Caco-2 (cell line): ENCODE measurements around the gene INO80D. TPM values are rescaled to one million over a fixed set of nuclear protein-coding genes. Genes with fewer than 3 reads are reported as not detected.
A peak's percentile ranks its signal among the peaks of the same experiment; 100 is the strongest.
"Not testable (repeated sequence)": the region's sequence is repeated elsewhere in the genome, so short reads cannot be mapped to it uniquely, and the experiment has no call there.

ENCODE experiments used
- BruUV-seq: library from RNA; stranded (reverse); fragments of 400-500 nt; replicated peaks from 2 replicates; lab custom pipeline; 2021; lab: Mats Ljungman, UMichigan
- CTCF ChIA-PET: fragments of 300-600 bp; sonication (Branson Sonifier 250); formaldehyde crosslinking; loops from one replicate; lab custom pipeline; 2022; ENCODE audit warnings: antibody characterized with exemption; lab: Charles Lee
- POLR2A ChIA-PET: fragments of 300-600 bp; sonication (Branson Sonifier 250); formaldehyde crosslinking; loops from one replicate; lab custom pipeline; 2022; ENCODE audit warnings: antibody characterized with exemption; lab: Charles Lee
- DNase-seq, 2 experiments: peaks; one replicate each; pipeline versions ENCODE4 v3.0.0 to v3.0.0-alpha.2; 2020 to 2022
- H3K27me3 ChIP-seq: replicated peaks from 2 replicates; pipeline ENCODE4 v1.6.0; 2011; ENCODE audit warnings: low read length; ENCODE audit not compliant: control insufficient read depth, insufficient read depth
- H3K36me3 ChIP-seq: 2 replicates; pipeline ENCODE4 v1.5.1; 2011; ENCODE audit warnings: low read length; ENCODE audit not compliant: control insufficient read depth, insufficient read depth
- H3K4me1 ChIP-seq: fragments of 250-450 bp; sonication (Bioruptor Pico); 2 replicates; pipeline ENCODE4 v1.5.1; 2020; ENCODE audit warnings: mild to moderate bottlenecking
- H3K4me3 ChIP-seq: 2 replicates; pipeline ENCODE4 v1.5.1; 2011; ENCODE audit warnings: low read depth, mild to moderate bottlenecking, control low read depth, low read length
- H3K9me3 ChIP-seq: fragments of 250-450 bp; sonication (Bioruptor Pico); 2 replicates; pipeline ENCODE4 v1.5.1; 2020; ENCODE audit warnings: mild to moderate bottlenecking, moderate library complexity
- H3K27ac Mint-ChIP-seq: one replicate; pipeline ENCODE4 v1.8.0; 2022; ENCODE audit warnings: mixed read lengths; ENCODE audit not compliant: unreplicated experiment
- H3K27me3 Mint-ChIP-seq: one replicate; pipeline ENCODE4 v1.8.0; 2022; ENCODE audit warnings: mixed read lengths; ENCODE audit not compliant: insufficient read depth, unreplicated experiment
- H3K36me3 Mint-ChIP-seq: one replicate; pipeline ENCODE4 v1.8.0; 2022; ENCODE audit warnings: mild to moderate bottlenecking, mixed read lengths; ENCODE audit not compliant: insufficient read depth, unreplicated experiment
- H3K4me1 Mint-ChIP-seq: one replicate; pipeline ENCODE4 v1.8.0; 2022; ENCODE audit warnings: low read depth, mixed read lengths; ENCODE audit not compliant: unreplicated experiment
- H3K4me3 Mint-ChIP-seq: one replicate; pipeline ENCODE4 v1.8.0; 2022; ENCODE audit warnings: mild to moderate bottlenecking, moderate library complexity, mixed read lengths; ENCODE audit not compliant: unreplicated experiment
- H3K9me3 Mint-ChIP-seq: one replicate; pipeline ENCODE4 v1.8.0; 2022; ENCODE audit warnings: mixed read lengths; ENCODE audit not compliant: unreplicated experiment
- CTCF ChIP-seq, 2 experiments: fragments of 200-600 bp in 1 of 2; IDR thresholded peaks; 1 replicate in 1 of 2; 2 replicates in 1 of 2; pipeline versions ENCODE4 v1.5.1 to v1.8.0; 2011 to 2022; ENCODE audit warnings: antibody characterized with exemption in 1 of 2, control low read depth in 1 of 2, inconsistent platforms in 1 of 2, low read depth in 1 of 2, low read length in 1 of 2, mild to moderate bottlenecking in 1 of 2, moderate library complexity in 1 of 2; ENCODE audit not compliant: insufficient read depth in 1 of 2, severe bottlenecking in 1 of 2, unreplicated experiment in 1 of 2
- intact Hi-C: fragments of 100-400 bp; cut with micrococcal nuclease; formaldehyde crosslinking; loops from one replicate; pipeline ENCODE4 v1.10.0; 2022; ENCODE audit not compliant: unreplicated experiment
- total RNA-seq: library from RNA; stranded (reverse); gene quantifications from 2 replicates; pipeline ENCODE4 v1.2.3, GENCODE V29; 2022

The INO80D gene
- total RNA-seq, 1 experiment from 2014 or later: 19.8 TPM

GRCh38 chr2:205990104-205990503 is 95.9 kb downstream of the INO80D start:
- H3K9me3 Mint-ChIP-seq: no peaks in the 10 kb centered on the region
- peaks cover 19% of the 10 kb centered on the region for H3K4me1 Mint-ChIP-seq
- DNase-seq: no peak
- H3K27ac Mint-ChIP-seq: no peak overlapping the region
- intact Hi-C loops: no loop called here
- Histone ChIP-seq H3K4me1 (peaks cover 15% of the 10 kb centered on the region), H3K27me3 (no peaks in the 10 kb centered on the region), H3K36me3 (no peaks in the 10 kb centered on the region), H3K4me3 (no peak overlapping the region), H3K9me3 (no peaks in the 10 kb centered on the region)
- H3K36me3 Mint-ChIP-seq: peaks cover 10% of the 10 kb centered on the region
- no TSS peak for BruUV-seq
- H3K4me3 Mint-ChIP-seq: no peak overlapping the region
- no peak for TF ChIP-seq CTCF (IDR thresholded peaks at IDR 0.05; ENCODE audit: insufficient read depth in 1 of 2, low read depth in 1 of 2, low read length in 1 of 2, severe bottlenecking in 1 of 2, unreplicated experiment in 1 of 2)
- H3K27me3 Mint-ChIP-seq: no peaks in the 10 kb centered on the region
- POLR2A ChIA-PET: no interaction called here
- CTCF ChIA-PET: no interaction called here

GRCh38 chr2:205989271-205990071 is 96.5 kb downstream of the INO80D start:
- no peaks in the 10 kb centered on the region for H3K27me3 ChIP-seq
- ChIA-PET POLR2A (interaction anchor here (0.8 kb wide), 1 partner anchor 168 kb away, joined by 6 read pairs; no protein-coding TSS in a partner anchor), CTCF (no interaction called here)
- intact Hi-C loops: no loop called here
- Mint-ChIP-seq H3K27ac (peak overlapping the region; percentile 2), H3K4me3 (no peak overlapping the region), H3K9me3 (no peaks in the 10 kb centered on the region), H3K27me3 (no peaks in the 10 kb centered on the region), H3K4me1 (peaks cover 19% of the 10 kb centered on the region), H3K36me3 (peaks cover 7% of the 10 kb centered on the region)
- no peak for TF ChIP-seq CTCF (IDR thresholded peaks at IDR 0.05; ENCODE audit: insufficient read depth in 1 of 2, low read depth in 1 of 2, low read length in 1 of 2, severe bottlenecking in 1 of 2, unreplicated experiment in 1 of 2)
- H3K4me3 ChIP-seq: no peak overlapping the region
- H3K36me3 ChIP-seq: no peaks in the 10 kb centered on the region
- no peaks in the 10 kb centered on the region for H3K9me3 ChIP-seq
- no TSS peak for BruUV-seq
- H3K4me1 ChIP-seq: peaks cover 21% of the 10 kb centered on the region
- DNase-seq: no peak

GRCh38 chr2:205988681-205989080 is 97.3 kb downstream of the INO80D start:
- H3K4me3 Mint-ChIP-seq, intact Hi-C loops, H3K36me3 ChIP-seq, BruUV-seq, H3K36me3 Mint-ChIP-seq, CTCF ChIA-PET, H3K9me3 Mint-ChIP-seq, H3K27ac Mint-ChIP-seq, H3K27me3 Mint-ChIP-seq, POLR2A ChIA-PET, H3K9me3 ChIP-seq, H3K27me3 ChIP-seq, H3K4me3 ChIP-seq, DNase-seq: not testable (repeated sequence)
- H3K4me1 Mint-ChIP-seq: peaks cover 19% of the 10 kb centered on the region
- H3K4me1 ChIP-seq: peaks cover 28% of the 10 kb centered on the region
